HG02763 (cell line): ENCODE results near the gene LRRC36.
"Not testable (repeated sequence)": the region's sequence is repeated elsewhere in the genome, so short reads cannot be mapped to it uniquely, and the experiment has no call there.

Experiments used
- ATAC-seq: cut with Tn5 transposase; IDR thresholded peaks from one replicate; pipeline ENCODE4 v1.9.1; 2021; ENCODE audit warnings: mild to moderate bottlenecking, moderate library complexity; ENCODE audit not compliant: unreplicated experiment

Gene LRRC36

DNA sequence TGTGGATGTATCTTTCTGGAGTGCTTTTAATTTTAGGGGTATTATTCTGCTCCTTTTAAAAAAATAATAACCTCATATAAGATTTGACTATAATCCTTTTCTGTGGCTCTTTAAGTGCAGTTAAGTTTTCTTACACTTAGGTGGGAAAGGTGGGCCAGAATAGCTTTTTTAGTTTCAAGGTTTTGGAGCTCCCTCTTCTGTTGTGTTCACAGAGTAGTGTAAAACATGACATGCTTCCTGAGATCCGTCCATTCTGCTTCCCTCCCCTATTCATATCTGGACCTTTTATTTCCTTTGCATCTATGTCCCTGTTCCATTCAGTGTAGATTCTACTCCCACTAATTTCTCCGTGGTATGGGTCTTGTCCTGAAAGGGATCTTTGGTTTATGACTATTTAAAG, 12.8 kb downstream of the LRRC36 start:
- ATAC-seq: no peak

DNA sequence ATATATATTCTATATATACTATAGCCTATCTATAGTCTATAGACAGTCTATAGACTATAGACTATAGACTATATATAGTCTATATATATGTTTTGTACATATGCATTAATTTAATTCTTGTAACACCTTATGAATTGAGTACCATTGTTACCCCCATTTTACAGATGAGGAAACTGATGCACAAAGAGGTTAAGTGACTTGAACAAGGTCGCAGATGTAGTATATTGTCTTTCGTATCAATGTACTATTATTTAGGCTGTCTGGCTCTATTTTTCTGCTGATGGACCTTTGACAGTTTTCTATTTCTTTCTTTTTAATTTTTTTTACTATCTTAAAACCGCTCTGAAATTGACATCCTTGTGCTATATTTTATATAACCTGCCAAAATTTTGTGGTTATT, 14.6 kb downstream of the LRRC36 start:
- no peak for ATAC-seq

DNA sequence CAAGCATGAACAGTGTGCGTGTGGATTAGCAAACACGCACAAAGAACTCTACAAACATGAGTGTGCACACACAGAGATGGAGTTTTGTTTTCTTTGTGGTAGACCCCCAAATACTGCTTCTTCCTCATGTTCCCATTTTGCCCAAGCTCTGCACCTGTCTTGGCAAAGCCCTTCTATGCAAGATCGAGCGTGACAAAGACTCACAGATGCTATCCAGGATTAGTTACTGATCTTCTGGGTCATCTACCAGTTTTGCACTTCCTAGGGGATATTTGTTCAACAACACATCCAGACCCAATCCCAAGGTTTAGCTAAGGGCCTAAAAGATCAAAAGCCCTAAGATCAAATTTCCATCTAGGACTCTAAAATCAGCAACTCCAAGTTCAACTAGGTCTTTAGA, 16.0 kb downstream of the LRRC36 start:
- no peak for ATAC-seq

DNA sequence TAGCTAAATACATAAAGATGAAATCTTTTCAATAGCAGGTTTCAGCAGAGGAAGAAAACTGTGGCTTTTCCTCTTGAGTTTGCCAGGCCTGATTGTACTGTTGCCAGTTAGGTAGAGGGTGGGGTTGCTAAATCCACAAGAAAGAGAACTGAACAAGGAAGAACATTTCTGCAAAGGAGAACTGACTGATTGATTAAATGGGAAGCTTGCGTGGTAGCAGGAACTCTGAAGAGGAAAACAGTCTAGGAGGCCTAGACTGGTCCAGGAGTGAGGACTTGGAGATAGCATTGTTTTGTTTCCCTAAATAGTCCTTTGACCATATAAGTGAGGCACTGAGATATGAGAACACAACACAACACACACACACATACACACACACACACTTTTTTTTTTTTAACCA, 18.8 kb downstream of the LRRC36 start:
- ATAC-seq: no peak

DNA sequence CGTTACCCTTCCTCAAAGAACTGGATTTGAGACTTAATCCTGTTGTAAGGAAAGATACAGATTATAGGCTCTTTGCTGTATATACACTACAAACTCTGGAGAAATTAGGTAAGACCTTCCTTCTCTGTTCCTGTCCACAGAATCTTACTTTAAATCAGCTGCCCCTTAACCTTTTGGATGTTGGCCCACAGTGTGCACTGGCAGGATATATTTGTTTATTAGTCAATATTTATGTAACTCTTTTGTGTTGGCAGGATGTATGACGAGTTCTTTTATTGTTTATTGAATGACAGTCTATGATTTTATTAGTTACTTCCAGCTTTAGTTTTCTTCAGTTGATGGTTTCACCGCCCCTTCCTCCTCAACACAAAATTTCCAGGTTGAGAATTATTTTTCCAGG, 19.7 kb downstream of the LRRC36 start:
- no peak for ATAC-seq

DNA sequence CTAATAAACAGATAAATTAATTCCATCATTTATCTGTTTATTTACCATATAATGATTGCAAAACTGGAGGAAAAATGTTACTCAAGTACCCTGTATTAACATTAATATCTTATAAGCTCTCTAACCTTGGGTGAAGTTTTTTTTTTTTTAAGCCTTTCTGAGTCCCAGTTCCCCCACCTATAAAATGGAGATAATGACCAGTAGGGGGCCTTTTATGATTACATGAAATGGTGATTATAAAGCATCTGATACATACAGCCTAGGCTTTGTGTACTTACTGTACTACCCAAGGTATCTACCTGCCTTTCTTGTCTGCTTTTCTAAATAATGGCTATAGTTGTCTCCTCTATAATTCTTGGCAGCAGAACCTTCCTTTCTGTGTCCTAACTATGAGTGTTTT, 22.6 kb downstream of the LRRC36 start:
- ATAC-seq: no peak

DNA sequence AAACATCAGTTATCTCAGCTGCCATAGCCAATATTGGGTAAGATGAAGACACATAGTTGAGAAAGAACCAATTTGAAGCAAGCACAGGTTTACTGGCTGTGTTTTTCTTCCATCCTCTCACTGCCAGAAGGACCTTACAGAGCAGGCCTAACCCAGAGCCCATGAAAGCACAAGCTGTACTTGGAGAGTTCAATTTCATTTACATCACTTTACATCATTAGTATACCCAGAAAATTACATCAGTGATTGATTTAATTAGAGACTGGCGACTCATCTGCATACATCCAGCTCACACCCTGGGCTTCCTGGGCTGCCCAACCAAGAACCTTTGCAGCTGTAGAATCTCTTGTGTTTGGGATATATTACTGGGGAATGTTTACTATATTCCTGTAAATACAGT, 23.7 kb downstream of the LRRC36 start:
- ATAC-seq: no peak

DNA sequence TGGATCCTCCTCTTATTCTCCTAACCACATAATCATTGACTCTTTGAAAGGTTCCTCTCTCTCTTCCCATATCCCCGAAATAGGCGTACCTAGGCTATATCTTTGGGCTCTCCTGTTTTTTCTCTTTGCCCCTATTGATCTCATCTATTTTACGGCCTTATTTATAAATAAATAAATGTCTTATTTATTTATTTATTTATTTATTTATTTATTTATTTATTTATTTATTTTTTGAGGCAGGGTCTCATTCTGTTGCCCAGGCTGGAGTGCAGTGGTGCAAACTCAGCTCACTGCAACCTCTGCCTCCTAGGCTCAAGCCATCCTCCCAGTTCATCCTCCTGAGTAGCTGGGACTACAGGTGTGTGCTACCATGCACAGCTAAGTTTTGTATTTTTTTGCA, 25.8 kb downstream of the LRRC36 start:
- not testable (repeated sequence) for ATAC-seq

DNA sequence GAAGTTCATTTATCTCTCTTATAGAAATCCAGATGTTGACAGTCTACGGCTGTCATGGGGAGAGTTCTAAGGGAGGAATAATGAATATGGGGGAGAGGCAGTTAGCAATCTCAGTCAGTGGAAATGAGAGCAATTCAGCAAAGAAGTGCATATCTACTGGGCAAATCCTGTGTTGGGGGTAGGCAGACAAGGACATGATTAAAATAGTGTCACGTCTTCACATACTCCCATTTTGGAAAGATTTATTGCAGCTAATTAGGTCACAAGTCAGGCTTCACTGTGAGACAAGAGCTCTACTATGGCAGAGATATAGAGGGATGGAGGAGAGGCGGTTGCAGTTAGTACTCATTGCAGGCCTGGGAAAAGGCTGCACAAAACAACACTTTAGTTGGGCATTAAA, 29.8 kb downstream of the LRRC36 start:
- no peak for ATAC-seq

DNA sequence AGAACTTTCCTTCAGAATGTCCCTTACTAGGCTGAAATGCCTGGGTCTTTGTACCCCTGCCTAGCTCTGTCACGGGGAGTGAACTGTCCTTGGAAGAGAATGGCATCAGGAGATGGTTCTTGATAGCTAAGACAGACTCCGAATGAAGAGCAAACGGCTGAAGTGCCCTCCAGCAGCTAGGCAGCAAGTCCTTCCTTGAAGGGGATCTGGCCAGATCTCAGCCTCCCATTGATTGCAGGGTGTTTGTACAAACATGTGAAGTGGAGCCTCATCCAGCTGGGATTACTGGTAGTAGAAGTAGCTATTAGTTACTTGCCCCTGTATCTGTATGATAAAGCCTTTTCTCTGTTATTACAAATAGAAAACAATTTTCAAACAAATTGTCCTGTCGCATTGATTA, 30.9 kb downstream of the LRRC36 start:
- no peak for ATAC-seq

DNA sequence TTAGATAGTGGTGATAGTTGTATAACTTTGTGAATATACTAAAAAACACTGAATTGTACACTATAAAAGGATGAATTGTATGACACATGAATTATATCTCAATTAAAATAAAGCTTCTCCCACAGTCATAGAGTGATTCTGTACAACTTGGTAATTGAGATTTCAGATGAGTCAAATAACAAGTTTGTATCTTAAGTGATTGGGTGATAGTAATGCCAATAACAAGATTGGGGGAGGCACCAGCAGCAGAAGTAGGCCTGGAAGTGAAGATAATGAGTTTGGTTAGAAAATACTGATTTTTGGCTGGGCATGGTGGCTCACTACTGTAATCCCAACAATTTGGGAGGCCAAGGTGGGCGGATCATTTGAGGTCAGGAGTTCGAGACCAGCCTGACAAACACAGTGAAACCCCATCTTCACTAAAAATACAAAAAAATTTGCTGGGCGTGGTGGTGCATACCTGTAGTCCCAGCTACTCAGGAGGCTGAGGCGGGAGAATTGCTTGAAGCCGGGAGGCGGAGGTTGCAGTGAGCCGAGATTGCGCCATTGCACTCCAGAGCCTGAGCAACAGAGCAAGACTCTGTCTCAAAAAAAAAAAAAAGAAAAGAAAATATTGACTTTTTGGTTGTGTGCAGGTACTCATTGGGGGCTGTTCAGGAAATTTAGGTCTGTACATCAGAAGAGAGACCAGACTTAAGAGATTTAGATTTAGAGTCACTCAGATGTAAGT, 33.1 kb downstream of the LRRC36 start:
- ATAC-seq: not testable (repeated sequence)

DNA sequence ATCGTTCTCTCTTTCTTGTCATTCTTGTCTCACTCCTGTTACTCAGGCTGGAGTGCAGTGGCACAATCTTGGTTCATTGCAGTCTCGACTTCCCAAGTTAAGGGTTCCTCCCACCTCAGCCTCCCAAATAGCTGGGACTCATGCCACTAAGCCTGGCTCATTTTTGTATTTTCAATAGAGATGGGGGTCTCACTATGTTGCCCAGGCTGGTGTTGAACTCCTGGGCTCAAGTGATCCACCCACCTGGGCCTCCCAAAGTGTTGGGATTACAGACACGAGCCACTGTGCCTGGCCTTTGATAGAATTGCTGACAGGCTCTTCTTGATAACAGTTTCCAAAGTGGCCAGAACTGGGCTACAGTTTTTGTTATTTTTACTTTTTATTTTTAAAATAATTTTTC, 34.4 kb downstream of the LRRC36 start:
- ATAC-seq: no peak

DNA sequence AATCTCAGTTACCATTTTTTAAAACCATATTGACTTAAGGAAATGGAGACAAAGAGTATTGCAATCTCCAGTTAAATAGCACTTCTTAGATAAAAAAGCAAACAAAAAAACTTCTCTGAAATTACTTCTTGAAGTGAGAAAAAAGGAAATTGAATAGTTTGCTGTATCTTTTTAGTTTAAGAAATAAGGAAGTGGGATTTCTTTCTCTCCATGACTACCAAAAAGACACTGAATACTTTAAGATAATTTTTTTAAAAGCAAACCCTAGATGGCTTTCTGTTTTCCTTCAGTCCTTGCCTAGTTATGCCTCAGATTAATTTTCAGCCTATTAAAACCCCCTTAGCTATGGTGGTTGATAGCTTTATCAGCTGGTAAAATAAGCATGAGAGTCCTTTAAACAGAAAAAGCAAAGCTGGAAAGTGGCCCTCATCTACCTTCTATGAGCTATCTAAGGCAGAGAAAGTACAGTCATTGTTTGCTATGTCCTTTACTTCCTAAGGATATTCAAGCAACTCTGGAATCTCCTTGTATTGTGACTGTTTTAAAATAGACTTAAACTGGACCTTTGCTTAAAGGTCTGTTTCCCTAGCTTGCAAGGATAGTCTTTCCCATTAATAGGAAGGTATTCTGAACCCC, 38.1 kb downstream of the LRRC36 start:
- no peak for ATAC-seq

DNA sequence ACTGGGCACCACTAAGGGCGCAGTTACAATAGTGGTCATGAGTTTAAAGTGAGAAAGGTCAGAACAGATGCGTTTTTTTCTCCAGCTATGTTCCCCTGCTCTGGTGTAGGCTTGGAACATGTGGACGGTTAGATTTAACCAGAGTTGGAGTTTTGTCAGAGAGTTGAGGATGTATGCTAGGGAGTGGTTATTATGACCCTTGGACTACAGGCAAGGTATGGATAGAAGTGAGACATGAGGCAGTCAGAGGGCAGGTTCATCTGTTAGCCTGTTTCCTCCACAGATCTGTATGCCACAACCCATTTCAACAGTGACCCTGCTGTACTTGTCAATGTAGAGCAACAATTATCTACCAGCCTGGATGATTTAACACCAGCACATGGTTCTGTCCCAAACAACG, 44.0 kb downstream of the LRRC36 start:
- no peak for ATAC-seq

DNA sequence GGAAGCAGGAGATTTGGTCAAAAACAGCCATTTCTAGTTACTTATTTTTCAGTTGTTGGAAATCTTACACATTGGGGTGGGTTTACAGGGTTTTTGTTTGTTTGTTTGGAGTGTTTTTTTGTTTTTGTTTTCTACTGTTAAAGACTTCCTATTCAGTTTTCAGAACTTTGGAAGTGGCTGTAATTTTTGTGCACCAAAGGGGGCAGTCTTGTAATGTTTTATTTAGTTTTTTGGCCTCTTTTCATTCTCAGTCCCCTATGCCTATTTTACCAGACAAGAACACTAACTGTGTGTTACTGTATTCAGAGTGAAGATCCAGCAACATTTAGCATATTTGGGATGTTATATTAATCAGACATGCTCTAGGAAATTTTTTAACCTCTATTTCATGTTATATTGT, 46.0 kb downstream of the LRRC36 start:
- no peak for ATAC-seq

DNA sequence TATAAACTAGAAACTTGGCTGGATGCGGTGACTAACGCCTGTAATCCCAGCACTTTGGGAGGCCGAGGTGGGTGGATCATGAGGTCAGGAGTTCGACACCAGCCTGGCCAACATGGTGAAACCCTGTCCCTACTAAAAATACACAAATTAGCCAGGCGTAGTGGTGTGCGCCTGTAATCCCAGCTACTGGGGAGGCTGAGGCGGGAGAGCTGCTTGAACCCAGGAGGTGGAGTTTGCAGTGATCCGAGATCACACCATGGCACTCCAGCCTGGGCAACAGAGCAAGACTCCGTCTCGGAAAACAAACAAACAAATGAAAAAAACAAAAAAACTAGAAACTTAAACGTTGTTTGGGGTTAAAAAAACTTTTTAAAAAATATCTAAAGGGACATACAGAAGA, 49.4 kb downstream of the LRRC36 start:
- ATAC-seq: not testable (repeated sequence)

DNA sequence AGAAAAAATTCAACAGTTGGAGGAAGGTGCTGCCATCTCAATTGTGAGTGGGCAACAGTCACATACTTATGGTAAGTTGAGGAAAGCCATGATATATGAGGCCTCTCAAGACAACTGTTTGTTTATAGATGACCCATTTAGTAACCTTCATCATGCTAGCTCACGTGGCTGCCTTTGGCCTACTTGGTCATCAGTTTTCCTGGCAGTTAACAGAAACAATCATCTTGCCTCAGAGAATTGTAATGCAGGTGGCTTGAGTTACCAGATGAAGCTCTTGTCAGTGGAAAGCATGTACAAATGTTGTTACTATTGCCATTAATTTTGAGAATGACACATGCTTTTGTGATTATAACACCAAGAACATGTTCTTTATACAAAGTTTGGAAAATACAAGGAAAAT, 52.0 kb downstream of the LRRC36 start:
- ATAC-seq: no peak

DNA sequence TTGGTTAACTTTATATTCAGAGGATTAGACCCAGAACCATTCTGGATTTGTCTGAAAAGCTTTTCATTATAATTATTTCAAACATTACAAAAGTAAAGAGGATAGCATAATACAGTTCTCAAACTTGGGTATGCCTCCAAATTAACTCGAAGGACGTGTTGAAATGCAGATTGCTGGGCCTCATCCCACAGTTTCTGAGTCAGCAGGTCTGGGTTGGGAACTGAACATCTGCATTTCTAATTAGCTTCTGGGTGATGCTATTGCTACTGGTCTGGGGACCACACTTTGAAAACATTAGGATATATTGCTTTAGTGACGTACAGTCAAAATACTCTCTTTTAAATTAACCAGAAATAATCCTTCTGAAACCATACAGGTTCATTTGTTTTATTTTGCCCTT, 56.7 kb downstream of the LRRC36 start:
- no peak for ATAC-seq

DNA sequence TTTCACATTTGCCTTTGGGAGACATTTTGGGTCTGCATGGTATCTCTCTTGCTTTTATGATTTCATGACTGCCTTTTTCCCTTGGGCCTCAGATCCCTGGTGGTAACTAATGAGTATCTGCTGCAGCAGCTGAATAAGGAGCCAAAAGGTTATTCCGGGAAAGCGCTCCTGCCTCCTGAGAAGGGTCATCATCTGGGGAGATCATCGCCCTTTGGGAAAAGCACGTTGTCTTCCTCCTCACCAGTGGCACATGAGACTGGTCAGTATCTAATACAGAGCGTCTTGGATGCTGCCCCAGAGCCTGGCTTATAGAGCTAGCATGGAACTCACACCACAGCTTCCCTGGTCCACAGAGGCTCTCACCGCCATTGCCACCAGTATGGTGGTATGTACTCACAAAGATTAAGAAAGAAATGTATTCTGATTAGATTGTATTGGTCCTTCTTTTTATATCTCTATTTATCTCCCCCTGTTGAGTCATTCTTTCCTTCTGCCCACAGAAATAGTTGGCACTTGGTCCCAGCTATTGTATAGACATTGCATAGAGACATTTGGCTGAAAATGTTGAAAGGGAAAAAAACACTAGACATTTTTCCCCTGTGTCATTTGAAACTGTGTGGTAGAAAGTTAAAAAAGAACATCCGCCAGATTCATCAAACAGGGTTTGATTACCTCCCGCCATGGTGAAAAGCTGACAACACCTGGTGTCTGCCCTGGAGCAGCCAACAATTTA, 58.3 kb downstream of the LRRC36 start:
- no peak for ATAC-seq

DNA sequence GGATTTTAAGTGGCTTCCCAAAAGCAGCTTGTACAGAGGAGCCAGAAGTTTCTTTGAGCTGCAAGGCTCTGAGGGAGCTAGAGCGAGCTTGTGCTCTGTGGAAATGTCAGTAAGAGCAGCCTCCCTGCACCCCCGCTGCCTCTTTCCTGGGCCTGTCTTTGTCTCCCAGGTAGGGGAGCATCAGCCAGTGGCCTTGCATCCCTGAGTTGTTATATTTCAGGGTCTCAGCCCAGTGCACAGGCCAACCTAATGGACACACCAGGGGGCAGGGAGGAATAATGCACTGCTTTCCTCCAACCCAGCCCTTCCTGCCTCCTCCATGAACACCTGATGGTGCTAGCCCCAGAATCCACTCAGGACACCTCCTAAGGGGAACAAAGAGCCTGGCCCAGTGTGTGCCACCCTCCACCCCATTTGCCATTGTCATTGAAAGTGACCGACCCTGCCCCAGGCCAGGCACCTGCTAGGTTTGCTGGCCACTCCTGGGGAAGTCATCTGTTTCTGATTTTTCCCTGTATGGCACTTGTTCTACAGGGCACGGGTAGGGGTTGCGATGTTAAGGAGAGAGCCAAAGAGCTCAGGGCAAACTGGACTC, 60.3 kb downstream of the LRRC36 start:
- no peak for ATAC-seq

DNA sequence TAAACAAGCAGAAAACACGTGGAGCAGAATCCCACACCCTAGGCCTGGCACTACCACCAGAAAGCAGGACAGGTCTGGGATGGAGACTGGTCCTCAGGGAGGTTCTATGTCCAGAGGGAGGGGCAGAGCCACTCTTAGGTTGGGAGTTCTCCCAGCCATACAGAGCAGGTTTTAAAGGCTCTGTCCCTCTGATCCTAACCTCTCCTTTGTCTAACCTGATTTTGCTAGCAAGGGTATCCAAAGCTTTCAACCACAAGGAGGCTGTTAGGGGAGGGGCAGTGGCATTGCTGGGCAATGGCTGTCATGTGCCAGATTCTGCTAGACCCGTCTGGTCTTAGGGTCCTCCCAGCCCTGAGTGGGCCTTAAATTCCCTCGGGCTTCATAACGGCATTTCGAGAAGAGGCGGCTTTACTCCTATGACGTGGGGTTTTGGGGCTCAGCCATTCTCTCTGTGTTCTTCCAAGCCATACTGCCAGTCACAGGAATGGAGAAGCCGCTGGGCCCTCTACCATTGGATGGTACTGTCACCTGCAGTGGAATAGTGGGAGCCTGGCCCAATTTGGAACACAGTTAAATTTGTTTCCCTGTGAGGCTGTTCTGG, 61.0 kb downstream of the LRRC36 start:
- ATAC-seq: no peak
